HepG2 (cell line): ENCODE results near the gene ZFP1. TPM values are rescaled to one million over a fixed set of nuclear protein-coding genes. Genes with fewer than 3 reads are reported as not detected.

Experiments
- GLI4 ChIP-seq: sonication (generic); formaldehyde crosslinking; IDR thresholded peaks from 2 replicates; pipeline ENCODE4 v1.5.1; 2020; ENCODE audit warnings: missing genetic modification reagents, mild to moderate bottlenecking, moderate library complexity, borderline replicate concordance
- KDM3A ChIP-seq: IDR thresholded peaks from 2 replicates; pipeline ENCODE4 v1.6.1; 2018; ENCODE audit warnings: low read depth, missing compliant biosample characterization
- NR1H2 ChIP-seq: sonication (generic); formaldehyde crosslinking; IDR thresholded peaks from 2 replicates; pipeline ENCODE4 v1.8.1; 2022; ENCODE audit warnings: low read depth, missing genetic modification reagents, borderline replicate concordance
- PCBP1 ChIP-seq: fragments of 200-400 bp; formaldehyde crosslinking; IDR thresholded peaks from 2 replicates; pipeline ENCODE4 v1.6.1; 2017; ENCODE audit warnings: mild to moderate bottlenecking, low read depth, low read length, borderline replicate concordance
- POLR2AphosphoS5 ChIP-seq: IDR thresholded peaks from 2 replicates; pipeline ENCODE4 v1.6.1; 2012; ENCODE audit warnings: low read depth, low read length
- RBM39 ChIP-seq: fragments of 200-400 bp; formaldehyde crosslinking; IDR thresholded peaks from one replicate; pipeline ENCODE4 v1.6.1; 2018; ENCODE audit warnings: antibody characterized with exemption, mild to moderate bottlenecking, low read depth, low read length; ENCODE audit not compliant: poor library complexity, severe bottlenecking
- RFXAP ChIP-seq: sonication (generic); formaldehyde crosslinking; IDR thresholded peaks from 2 replicates; pipeline ENCODE4 v1.4.0; 2020; ENCODE audit warnings: missing genetic modification reagents, borderline replicate concordance
- SALL1 ChIP-seq: sonication (generic); formaldehyde crosslinking; IDR thresholded peaks from 2 replicates; pipeline ENCODE4 v1.8.0; 2022; ENCODE audit warnings: mild to moderate bottlenecking, missing genetic modification reagents
- ZNF281 ChIP-seq: sonication (generic); formaldehyde crosslinking; IDR thresholded peaks from 2 replicates; pipeline ENCODE4 v1.4.0; 2020; ENCODE audit warnings: missing genetic modification reagents, borderline replicate concordance
- ZNF296 ChIP-seq: sonication (generic); formaldehyde crosslinking; conservative IDR thresholded peaks from 2 replicates; pipeline ENCODE4 v1.5.0; 2020; ENCODE audit warnings: mild to moderate bottlenecking, missing genetic modification reagents
- ZNF430 ChIP-seq: sonication (generic); formaldehyde crosslinking; IDR thresholded peaks from 2 replicates; pipeline ENCODE4 v1.9.0; 2021; ENCODE audit warnings: mild to moderate bottlenecking, missing genetic modification reagents
- ZNF501 ChIP-seq: sonication (generic); formaldehyde crosslinking; IDR thresholded peaks from 2 replicates; pipeline ENCODE4 v1.5.1; 2020; ENCODE audit warnings: mild to moderate bottlenecking, moderate library complexity, missing genetic modification reagents
- ZNF580 ChIP-seq: IDR thresholded peaks from 2 replicates; pipeline ENCODE4 v1.6.1; 2016; ENCODE audit warnings: low read depth, borderline replicate concordance
- ZNF674 ChIP-seq: sonication (generic); formaldehyde crosslinking; IDR thresholded peaks from 2 replicates; pipeline ENCODE4 v1.5.0; 2020; ENCODE audit warnings: low read depth, mild to moderate bottlenecking, missing genetic modification reagents
- ZNF713 ChIP-seq: sonication (generic); formaldehyde crosslinking; IDR thresholded peaks from 2 replicates; pipeline ENCODE4 v1.4.0; 2020; ENCODE audit warnings: mild to moderate bottlenecking, missing genetic modification reagents
- ZNF839 ChIP-seq: sonication (generic); formaldehyde crosslinking; IDR thresholded peaks from 2 replicates; pipeline ENCODE4 v1.4.0; 2020; ENCODE audit warnings: missing genetic modification reagents, mild to moderate bottlenecking, borderline replicate concordance
- polyA plus RNA-seq, 8 experiments: library from polyadenylated mRNA; depleted of rRNA in 3 of 8; stranded (reverse) in 7 of 8; unstranded in 1 of 8; fragments of >200 nt; fragmentation: Illumina TruSeq in 4 of 8; extraction: Trizol in 4 of 8; gene quantifications; 2 replicates each; pipeline versions ENCODE4 v1.2.1 to v1.2.3, GENCODE V29; 2011 to 2016; ENCODE audit warnings: low read depth in 4 of 8, missing spikeins in 1 of 8, mixed read lengths in 1 of 8; ENCODE audit not compliant: insufficient read depth in 1 of 8
- total RNA-seq, 5 experiments: library from RNA; depleted of rRNA; stranded (reverse); fragments of >200 nt; fragmentation: Illumina TruSeq; extraction: Trizol; gene quantifications; 2 replicates each; pipeline ENCODE4 v1.2.3, GENCODE V29; 2016; ENCODE audit warnings: low read depth in 1 of 5
- TF ChIP-seq, protein P1 (sequence below): sonication (generic); formaldehyde crosslinking; IDR thresholded peaks from 2 replicates; pipeline ENCODE4 v1.4.0; 2020; ENCODE audit warnings: missing genetic modification reagents

ZFP1 gene
- total and polyA plus RNA-seq, 2 of the 13 experiments (the other 11 are each of a cell fraction or from before 2014, with no cell fraction given): 8.3 to 14.0 TPM

DNA sequence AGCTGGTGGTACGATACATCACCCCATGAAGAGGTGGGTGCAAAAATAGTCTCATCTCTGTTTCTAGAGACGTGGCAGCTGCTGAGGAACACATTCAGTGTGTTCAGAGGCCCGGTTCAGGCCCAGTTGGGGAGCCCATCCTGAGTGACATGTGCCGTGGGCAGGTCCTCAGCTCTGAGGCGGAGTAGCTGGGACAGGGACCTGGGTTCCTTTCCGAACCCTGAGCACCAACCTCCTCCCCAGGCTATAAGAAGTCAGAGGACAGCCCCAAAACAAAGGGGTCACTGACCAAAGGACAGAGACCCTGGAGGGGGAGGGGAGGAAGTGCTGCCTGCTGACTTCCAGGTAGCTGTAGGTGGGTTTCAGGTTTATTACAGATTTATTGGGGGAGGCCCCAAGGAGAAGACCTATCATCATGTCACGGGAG is 36.8 kb upstream of the ZFP1 start (continued):
- TF ChIP-seq SALL1 (CRISPR knock-in tag): peak; percentile 7; the same call in 1 of the 2 replicates
- no peak for TF ChIP-seq NR1H2 (CRISPR knock-in tag)
- TF ChIP-seq ZNF281 (CRISPR knock-in tag): peak; percentile 62; the same call in 1 of the 2 replicates
- TF ChIP-seq KDM3A (CRISPR knock-in tag): no peak
- peak; percentile 47 for TF ChIP-seq ZNF501 (CRISPR knock-in tag)
- peak; percentile 52 for TF ChIP-seq RBM39
- TF ChIP-seq ZNF674: no peak; the same call in 1 of the 2 replicates
- 0 out of 2 replicates have a peak, but pooled peaks have one; percentile 4 for TF ChIP-seq RFXAP (CRISPR knock-in tag)
- peak; percentile 4; the same call in 1 of the 2 replicates for TF ChIP-seq GLI4
- TF ChIP-seq ZNF713 (CRISPR knock-in tag): no peak
- TF ChIP-seq ZNF296: 0 out of 2 replicates have a peak, but pooled peaks have one; percentile 1
- TF ChIP-seq, protein P1, sequence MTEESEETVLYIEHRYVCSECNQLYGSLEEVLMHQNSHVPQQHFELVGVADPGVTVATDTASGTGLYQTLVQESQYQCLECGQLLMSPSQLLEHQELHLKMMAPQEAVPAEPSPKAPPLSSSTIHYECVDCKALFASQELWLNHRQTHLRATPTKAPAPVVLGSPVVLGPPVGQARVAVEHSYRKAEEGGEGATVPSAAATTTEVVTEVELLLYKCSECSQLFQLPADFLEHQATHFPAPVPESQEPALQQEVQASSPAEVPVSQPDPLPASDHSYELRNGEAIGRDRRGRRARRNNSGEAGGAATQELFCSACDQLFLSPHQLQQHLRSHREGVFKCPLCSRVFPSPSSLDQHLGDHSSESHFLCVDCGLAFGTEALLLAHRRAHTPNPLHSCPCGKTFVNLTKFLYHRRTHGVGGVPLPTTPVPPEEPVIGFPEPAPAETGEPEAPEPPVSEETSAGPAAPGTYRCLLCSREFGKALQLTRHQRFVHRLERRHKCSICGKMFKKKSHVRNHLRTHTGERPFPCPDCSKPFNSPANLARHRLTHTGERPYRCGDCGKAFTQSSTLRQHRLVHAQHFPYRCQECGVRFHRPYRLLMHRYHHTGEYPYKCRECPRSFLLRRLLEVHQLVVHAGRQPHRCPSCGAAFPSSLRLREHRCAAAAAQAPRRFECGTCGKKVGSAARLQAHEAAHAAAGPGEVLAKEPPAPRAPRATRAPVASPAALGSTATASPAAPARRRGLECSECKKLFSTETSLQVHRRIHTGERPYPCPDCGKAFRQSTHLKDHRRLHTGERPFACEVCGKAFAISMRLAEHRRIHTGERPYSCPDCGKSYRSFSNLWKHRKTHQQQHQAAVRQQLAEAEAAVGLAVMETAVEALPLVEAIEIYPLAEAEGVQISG (CRISPR knock-in tag): no peak
- TF ChIP-seq ZNF580: 0 out of 2 replicates have a peak, but pooled peaks have one; percentile 2
- TF ChIP-seq ZNF839: 0 out of 2 replicates have a peak, but pooled peaks have one; percentile 10
- TF ChIP-seq POLR2AphosphoS5: peak; percentile 7; the same call in 1 of the 2 replicates
- TF ChIP-seq ZNF430: peak; percentile 55; the same call in 1 of the 2 replicates
- no peak for TF ChIP-seq PCBP1
